Colonic mucosa (tissue), 4 donors: Measurements from ENCODE around the gene EPHA7. TPM values are rescaled to one million over a fixed set of nuclear protein-coding genes. Genes with fewer than 3 reads are reported as not detected.

Experiments
- DNase-seq: peaks from one replicate; pipeline ENCODE4 v3.0.0-alpha.2; 2020
- H3K27ac ChIP-seq: fragments of 200-600 bp; one replicate; pipeline ENCODE4 v1.8.0; 2021
- H3K27me3 ChIP-seq: fragments of 200-600 bp; one replicate; pipeline ENCODE4 v1.8.0; 2021
- H3K36me3 ChIP-seq: fragments of 200-600 bp; one replicate; pipeline ENCODE4 v1.8.0; 2021
- H3K4me1 ChIP-seq: fragments of 200-600 bp; one replicate; pipeline ENCODE4 v1.8.0; 2021; ENCODE audit warnings: mild to moderate bottlenecking
- H3K4me3 ChIP-seq: fragments of 200-600 bp; one replicate; pipeline ENCODE4 v1.8.0; 2021
- H3K9ac ChIP-seq, 2 donors: one replicate each; pipeline ENCODE4 v1.7.0; 2013; ENCODE audit warnings: control low read depth in 2 of 2, low read depth in 2 of 2, low read length in 2 of 2
- H3K9me3 ChIP-seq: fragments of 200-600 bp; one replicate; pipeline ENCODE4 v1.8.0; 2021
- CTCF ChIP-seq: fragments of 200-600 bp; IDR thresholded peaks from one replicate; pipeline ENCODE4 v1.8.0; 2022; ENCODE audit warnings: antibody characterized with exemption, mild to moderate bottlenecking
- intact Hi-C: fragments of 100-400 bp; cut with DNase I; formaldehyde crosslinking; loops from one replicate; pipeline ENCODE4 v1.14.1; 2022
- total RNA-seq, 2 donors: library from RNA; stranded (reverse); fragmentation: NEBNext Ultra II Directional in 1 of 2; extraction: Animal tissue kit (Norgen Biotek cat#: 25700) in 1 of 2; gene quantifications; one replicate each; pipeline ENCODE4 v1.2.1, GENCODE V29; 2021
- donor health status: healthy.
- donor health status: DM: no; HTN: no; CAD: no.
- donor health status: DM: no; HTN: no; CAD: no.

Gene EPHA7
- total RNA-seq, 2 donors from 2014 or later = 1.3 to 4.4 TPM

- H3K27ac ChIP-seq = no peak overlapping the region
- intact Hi-C loops = no loop called here
- no peaks in the 10 kb centered on the region for H3K4me1 ChIP-seq
- H3K4me3 ChIP-seq = no peak overlapping the region
- no peak overlapping the region for H3K9ac ChIP-seq
- DNase-seq = no peak
- H3K27me3 ChIP-seq = no peaks in the 10 kb centered on the region
- no peak for TF ChIP-seq CTCF
- no peaks in the 10 kb centered on the region for H3K36me3 ChIP-seq
- no peaks in the 10 kb centered on the region for H3K9me3 ChIP-seq
These were observed 176.1 kb downstream of the EPHA7 start for GRCh38 chr6:93243231-93243778.

- TF ChIP-seq CTCF = no peak
- no peak overlapping the region for H3K9ac ChIP-seq
- H3K36me3 ChIP-seq = no peaks in the 10 kb centered on the region
- H3K4me3 ChIP-seq = no peak overlapping the region
- no peak overlapping the region for H3K27ac ChIP-seq
- H3K4me1 ChIP-seq = no peaks in the 10 kb centered on the region
- intact Hi-C loops = no loop called here
- H3K9me3 ChIP-seq = no peaks in the 10 kb centered on the region
- H3K27me3 ChIP-seq = no peaks in the 10 kb centered on the region
- DNase-seq = no peak
These were observed 177.3 kb downstream of the EPHA7 start for GRCh38 chr6:93242049-93242448.

- Histone ChIP-seq H3K27ac (no peak overlapping the region), H3K36me3 (no peaks in the 10 kb centered on the region), H3K9ac (no peak overlapping the region), H3K27me3 (no peaks in the 10 kb centered on the region), H3K4me1 (no peaks in the 10 kb centered on the region), H3K4me3 (no peak overlapping the region), H3K9me3 (no peaks in the 10 kb centered on the region)
- intact Hi-C loops = no loop called here
- no peak for TF ChIP-seq CTCF
- DNase-seq = no peak
These were observed 180.7 kb downstream of the EPHA7 start for GRCh38 chr6:93238632-93239031.

GRCh38 chr6:93235775-93236174, 183.6 kb downstream of the EPHA7 start:
- no peaks in the 10 kb centered on the region for H3K36me3 ChIP-seq
- H3K9ac ChIP-seq = no peak overlapping the region
- H3K9me3 ChIP-seq = no peaks in the 10 kb centered on the region
- intact Hi-C loops = no loop called here
- no peak overlapping the region for H3K4me3 ChIP-seq
- H3K27ac ChIP-seq = no peak overlapping the region
- no peaks in the 10 kb centered on the region for H3K4me1 ChIP-seq
- no peak for DNase-seq
- no peaks in the 10 kb centered on the region for H3K27me3 ChIP-seq
- TF ChIP-seq CTCF = no peak

- no peak for TF ChIP-seq CTCF
- Histone ChIP-seq H3K36me3 (no peaks in the 10 kb centered on the region), H3K9ac (no peak overlapping the region), H3K4me3 (no peak overlapping the region), H3K9me3 (no peaks in the 10 kb centered on the region), H3K27ac (no peak overlapping the region), H3K27me3 (no peaks in the 10 kb centered on the region), H3K4me1 (no peaks in the 10 kb centered on the region)
- DNase-seq = no peak
- intact Hi-C loops = no loop called here
These were observed 192.5 kb downstream of the EPHA7 start for GRCh38 chr6:93226822-93227221.
